PC-3 (cell line): ENCODE measurements around the gene ADARB2. TPM values are rescaled to one million over a fixed set of nuclear protein-coding genes. Genes with fewer than 3 reads are reported as not detected.

Experiments
- ATAC-seq: fragments of 200-7000 bp; cut with Tn5 transposase; 2 replicates; pipeline ENCODE4 v1.9.1; 2020; ENCODE audit warnings: mild to moderate bottlenecking, moderate library complexity
- BruUV-seq: library from RNA; stranded (reverse); fragments of 400-500 nt; replicated peaks from 2 replicates; lab custom pipeline; 2021; lab: Mats Ljungman, UMichigan
- CTCF ChIA-PET: fragments of 300-600 bp; sonication (Branson Sonifier 250); formaldehyde crosslinking; loops from one replicate; lab custom pipeline; 2022; ENCODE audit warnings: antibody characterized with exemption; lab: Charles Lee
- POLR2A ChIA-PET: fragments of 300-600 bp; sonication (Branson Sonifier 250); formaldehyde crosslinking; loops from one replicate; lab custom pipeline; 2022; ENCODE audit warnings: antibody characterized with exemption; ENCODE audit not compliant: unreplicated experiment; lab: Charles Lee
- DNase-seq: peaks from one replicate; pipeline ENCODE4 v3.0.0-alpha.2; 2015
- H2AFZ ChIP-seq: fragments of 300-600 bp; sonication (generic); 2 replicates; pipeline ENCODE4 v1.6.0; 2016; ENCODE audit warnings: antibody characterized with exemption, low read length
- H3F3A ChIP-seq: fragments of 300-600 bp; sonication (generic); one replicate; pipeline ENCODE4 v1.6.0; 2017; ENCODE audit warnings: antibody characterized with exemption, low read length, control low read depth, mild to moderate bottlenecking; ENCODE audit not compliant: unreplicated experiment
- H3K27ac ChIP-seq: fragments of 300-600 bp; sonication (generic); 2 replicates; pipeline ENCODE4 v1.5.1; 2016; ENCODE audit warnings: mild to moderate bottlenecking, low read length
- H3K27me3 ChIP-seq: fragments of 300-600 bp; sonication (generic); 2 replicates; pipeline ENCODE4 v1.6.1; 2016; ENCODE audit warnings: low read length, mixed read lengths
- H3K36me3 ChIP-seq: fragments of 300-600 bp; sonication (generic); 2 replicates; pipeline ENCODE4 v1.6.1; 2016; ENCODE audit warnings: low read depth, mixed run types, low read length, mixed read lengths
- H3K4me1 ChIP-seq: fragments of 300-600 bp; sonication (generic); 2 replicates; pipeline ENCODE4 v1.5.1; 2016; ENCODE audit warnings: low read length; ENCODE audit not compliant: insufficient read depth
- H3K4me2 ChIP-seq: fragments of 300-600 bp; sonication (generic); 2 replicates; pipeline ENCODE4 v1.6.0; 2016; ENCODE audit warnings: low read length
- H3K4me3 ChIP-seq: fragments of 300-600 bp; sonication (generic); 2 replicates; pipeline ENCODE4 v1.5.1; 2016; ENCODE audit warnings: mild to moderate bottlenecking, low read length, mixed read lengths
- H3K79me2 ChIP-seq: fragments of 300-600 bp; sonication (generic); 2 replicates; pipeline ENCODE4 v1.6.1; 2017; ENCODE audit warnings: low read length, mixed read lengths
- H3K9ac ChIP-seq: fragments of 300-600 bp; sonication (generic); 2 replicates; pipeline ENCODE4 v1.6.0; 2016; ENCODE audit warnings: mild to moderate bottlenecking, low read length
- H3K9me2 ChIP-seq: fragments of 300-600 bp; sonication (generic); replicated peaks from 2 replicates; pipeline ENCODE4 v1.6.1; 2016; ENCODE audit warnings: mixed run types, low read length, mixed read lengths
- H3K9me3 ChIP-seq: fragments of 300-600 bp; sonication (generic); 2 replicates; pipeline ENCODE4 v1.6.1; 2016; ENCODE audit warnings: low read length, mixed read lengths
- H4K20me1 ChIP-seq: fragments of 300-600 bp; sonication (generic); 2 replicates; pipeline ENCODE4 v1.6.1; 2016; ENCODE audit warnings: low read length, mixed read lengths
- EZH2 ChIP-seq: fragments of 300-600 bp; sonication (generic); IDR thresholded peaks from one replicate; pipeline ENCODE4 v1.6.1; 2017; ENCODE audit warnings: antibody characterized with exemption, mild to moderate bottlenecking, low read length; ENCODE audit not compliant: unreplicated experiment
- EZH2phosphoT487 ChIP-seq: fragments of 300-600 bp; sonication (generic); IDR thresholded peaks from 2 replicates; pipeline ENCODE4 v1.6.1; 2018; ENCODE audit warnings: mild to moderate bottlenecking, antibody characterized with exemption, low read length, borderline replicate concordance
- intact Hi-C: fragments of 100-400 bp; cut with micrococcal nuclease; formaldehyde crosslinking; loops from 2 replicates; pipeline ENCODE4 v1.9.0; 2023
- total RNA-seq: library from RNA; depleted of rRNA; stranded (reverse); fragments of >200 nt; gene quantifications from 2 replicates; pipeline ENCODE4 v1.2.3, GENCODE V29; 2014
- TF ChIP-seq, protein P1 (sequence below): fragments of 300-600 bp; sonication (generic); conservative IDR thresholded peaks from 2 replicates; pipeline ENCODE4 v1.5.1; 2017; ENCODE audit warnings: antibody characterized with exemption, low read depth, mild to moderate bottlenecking, low read length

The ADARB2 gene
- total RNA-seq, 1 experiment from 2014 or later, result not detected

DNA sequence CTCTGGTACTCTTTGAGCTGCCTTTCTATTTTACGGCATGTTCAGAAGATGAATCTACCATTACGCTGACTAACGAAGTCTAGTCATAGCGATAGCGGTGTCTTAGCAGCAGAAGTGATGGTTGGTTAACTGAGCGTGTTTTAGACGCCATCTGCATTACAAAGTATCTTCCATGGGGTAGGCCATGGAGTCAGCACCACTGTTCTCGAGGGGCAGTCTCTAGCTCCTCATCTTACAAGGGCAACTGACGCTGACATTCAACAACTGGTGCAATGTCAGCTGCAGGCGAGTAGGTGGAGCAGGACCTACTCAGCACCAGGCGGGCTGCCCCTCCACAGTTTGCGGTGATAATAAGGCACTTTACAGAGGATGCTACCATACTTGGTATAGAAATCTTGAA, 88.7 kb downstream of the ADARB2 start:
- Histone ChIP-seq H3K27ac (no peak overlapping the region), H3K9me3 (no peaks in the 10 kb centered on the region), H3K4me2 (no peak overlapping the region), H3K4me1 (no peaks in the 10 kb centered on the region), H3K9me2 (no peaks in the 10 kb centered on the region), H3K79me2 (no peaks in the 10 kb centered on the region), H2AFZ (no peak overlapping the region), H3K9ac (no peak overlapping the region), H3K4me3 (no peak overlapping the region), H3K36me3 (no peaks in the 10 kb centered on the region), H3K27me3 (no peaks in the 10 kb centered on the region), H4K20me1 (no peaks in the 10 kb centered on the region), H3F3A (no peaks in the 10 kb centered on the region)
- ChIA-PET POLR2A (no interaction called here), CTCF (no interaction called here)
- no TSS peak for BruUV-seq
- no peak for ATAC-seq
- TF ChIP-seq EZH2, result no peak
- intact Hi-C loops, result no loop called here
- no peak for DNase-seq

DNA sequence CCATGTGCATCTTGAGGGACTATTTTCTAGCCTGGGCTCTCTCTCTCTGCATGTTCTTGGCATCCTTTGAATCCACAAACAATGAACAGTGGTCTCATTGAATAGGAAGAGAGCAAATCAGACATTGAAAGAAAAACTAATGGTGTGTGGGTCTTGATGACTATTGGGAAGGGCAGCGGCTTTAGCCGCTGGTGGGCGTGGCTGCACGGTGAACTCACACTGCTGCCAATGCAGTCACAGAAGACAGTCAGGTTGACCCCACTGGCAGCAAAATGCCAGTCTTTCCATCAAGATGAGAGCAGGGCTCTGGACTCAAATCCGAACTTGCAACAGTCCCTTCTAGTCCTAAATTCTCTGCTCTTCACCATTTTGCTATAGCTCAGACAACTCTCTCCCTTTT, 91.0 kb downstream of the ADARB2 start:
- Histone ChIP-seq H2AFZ (no peak overlapping the region), H3K9me2 (no peaks in the 10 kb centered on the region), H3F3A (no peaks in the 10 kb centered on the region), H3K36me3 (no peaks in the 10 kb centered on the region), H3K9me3 (no peaks in the 10 kb centered on the region), H3K4me2 (no peak overlapping the region), H4K20me1 (no peaks in the 10 kb centered on the region), H3K4me1 (no peaks in the 10 kb centered on the region), H3K27ac (no peak overlapping the region), H3K9ac (no peak overlapping the region), H3K27me3 (no peaks in the 10 kb centered on the region), H3K4me3 (no peak overlapping the region), H3K79me2 (no peaks in the 10 kb centered on the region)
- intact Hi-C loops, result no loop called here
- TF ChIP-seq EZH2phosphoT487 (no peak), EZH2 (no peak)
- TF ChIP-seq, protein P1, sequence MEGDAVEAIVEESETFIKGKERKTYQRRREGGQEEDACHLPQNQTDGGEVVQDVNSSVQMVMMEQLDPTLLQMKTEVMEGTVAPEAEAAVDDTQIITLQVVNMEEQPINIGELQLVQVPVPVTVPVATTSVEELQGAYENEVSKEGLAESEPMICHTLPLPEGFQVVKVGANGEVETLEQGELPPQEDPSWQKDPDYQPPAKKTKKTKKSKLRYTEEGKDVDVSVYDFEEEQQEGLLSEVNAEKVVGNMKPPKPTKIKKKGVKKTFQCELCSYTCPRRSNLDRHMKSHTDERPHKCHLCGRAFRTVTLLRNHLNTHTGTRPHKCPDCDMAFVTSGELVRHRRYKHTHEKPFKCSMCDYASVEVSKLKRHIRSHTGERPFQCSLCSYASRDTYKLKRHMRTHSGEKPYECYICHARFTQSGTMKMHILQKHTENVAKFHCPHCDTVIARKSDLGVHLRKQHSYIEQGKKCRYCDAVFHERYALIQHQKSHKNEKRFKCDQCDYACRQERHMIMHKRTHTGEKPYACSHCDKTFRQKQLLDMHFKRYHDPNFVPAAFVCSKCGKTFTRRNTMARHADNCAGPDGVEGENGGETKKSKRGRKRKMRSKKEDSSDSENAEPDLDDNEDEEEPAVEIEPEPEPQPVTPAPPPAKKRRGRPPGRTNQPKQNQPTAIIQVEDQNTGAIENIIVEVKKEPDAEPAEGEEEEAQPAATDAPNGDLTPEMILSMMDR, result no peak
- no peak for ATAC-seq
- no peak for DNase-seq
- CTCF ChIA-PET, result no interaction called here
- no TSS peak for BruUV-seq
- POLR2A ChIA-PET, result no interaction called here

DNA sequence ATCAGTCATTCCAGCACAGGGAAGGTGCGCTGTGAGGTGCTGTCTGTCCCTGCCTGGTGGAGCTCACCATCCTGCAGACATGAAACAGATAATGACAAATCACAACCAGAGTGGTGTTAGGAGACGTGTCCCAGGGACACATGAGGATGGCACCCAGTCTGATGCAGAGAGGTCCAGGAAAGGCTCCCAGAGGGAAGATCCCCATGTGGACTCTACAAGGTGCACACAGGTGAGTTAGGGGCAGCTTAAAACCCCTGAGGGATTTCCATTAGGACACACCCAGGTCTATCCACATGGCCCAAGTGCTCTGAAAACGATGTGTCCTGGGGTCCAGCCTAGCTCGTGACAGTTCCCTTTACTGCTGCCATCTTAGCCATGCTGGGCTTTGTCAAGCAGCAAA, 91.4 kb downstream of the ADARB2 start:
- no peaks in the 10 kb centered on the region for H3K9me2 ChIP-seq
- no peaks in the 10 kb centered on the region for H3F3A ChIP-seq
- ChIA-PET POLR2A (no interaction called here), CTCF (no interaction called here)
- H3K4me2 ChIP-seq, result no peak overlapping the region
- no peaks in the 10 kb centered on the region for H3K36me3 ChIP-seq
- H2AFZ ChIP-seq, result no peak overlapping the region
- no peaks in the 10 kb centered on the region for H4K20me1 ChIP-seq
- BruUV-seq, result no TSS peak
- intact Hi-C loops, result no loop called here
- H3K9me3 ChIP-seq, result no peaks in the 10 kb centered on the region
- no peaks in the 10 kb centered on the region for H3K79me2 ChIP-seq
- H3K9ac ChIP-seq, result no peak overlapping the region
- DNase-seq (no peak), ATAC-seq (no peak)
- TF ChIP-seq, protein P1, result no peak
- TF ChIP-seq EZH2 (no peak), EZH2phosphoT487 (no peak)
- H3K27me3 ChIP-seq, result no peaks in the 10 kb centered on the region
- no peak overlapping the region for H3K27ac ChIP-seq
- H3K4me1 ChIP-seq, result no peaks in the 10 kb centered on the region
- H3K4me3 ChIP-seq, result no peak overlapping the region
